NK-92 (cell line): ENCODE results near the gene ADSS2.

Experiments used
- DNase-seq: peaks from one replicate; lab custom pipeline; 2025; ENCODE audit not compliant: unreplicated experiment; lab: John Stamatoyannopoulos, UW

ADSS2 gene

GRCh38 chr1:244445320-244446181 is 6.2 kb downstream of the ADSS2 start:
- DNase-seq = no peak

DNA sequence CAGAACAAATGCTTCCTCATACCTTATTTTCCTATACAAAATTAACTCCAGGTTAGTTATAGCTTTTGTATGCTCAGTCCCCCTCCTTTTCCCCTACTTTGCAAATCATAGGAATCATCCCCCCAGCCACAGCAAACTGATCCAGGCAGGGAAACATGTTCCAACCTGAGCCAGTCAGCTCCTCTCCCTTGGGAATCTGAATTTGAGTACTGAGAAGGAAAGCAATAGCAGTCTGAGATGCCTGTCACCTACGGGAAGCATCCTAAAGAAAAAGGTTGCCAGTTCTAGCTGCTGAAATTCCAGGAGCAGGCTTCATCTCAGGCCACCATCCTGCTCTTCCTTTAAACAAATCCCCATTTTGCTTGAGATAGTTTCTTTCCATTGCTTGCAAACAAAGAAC is 6.9 kb downstream of the ADSS2 start:
- DNase-seq = no peak

DNA sequence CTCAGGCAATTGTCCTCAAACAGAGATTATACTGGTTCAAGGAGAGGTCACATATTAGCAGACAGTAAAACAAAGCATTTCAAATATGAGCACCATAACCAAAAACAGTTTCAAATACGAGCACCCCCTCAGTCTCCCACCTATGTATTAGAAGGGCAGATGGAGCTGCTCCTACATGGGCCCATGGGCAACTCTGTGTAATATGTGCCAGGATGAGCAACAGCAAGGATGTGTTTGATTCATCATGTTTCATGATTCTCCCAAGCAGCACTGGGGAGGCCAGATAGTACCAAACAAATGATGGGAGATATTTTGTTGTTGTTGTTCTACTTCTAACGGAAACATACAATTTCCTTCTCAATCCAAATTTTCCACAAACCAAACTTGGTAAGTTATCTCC is 8.9 kb downstream of the ADSS2 start:
- no peak for DNase-seq

DNA sequence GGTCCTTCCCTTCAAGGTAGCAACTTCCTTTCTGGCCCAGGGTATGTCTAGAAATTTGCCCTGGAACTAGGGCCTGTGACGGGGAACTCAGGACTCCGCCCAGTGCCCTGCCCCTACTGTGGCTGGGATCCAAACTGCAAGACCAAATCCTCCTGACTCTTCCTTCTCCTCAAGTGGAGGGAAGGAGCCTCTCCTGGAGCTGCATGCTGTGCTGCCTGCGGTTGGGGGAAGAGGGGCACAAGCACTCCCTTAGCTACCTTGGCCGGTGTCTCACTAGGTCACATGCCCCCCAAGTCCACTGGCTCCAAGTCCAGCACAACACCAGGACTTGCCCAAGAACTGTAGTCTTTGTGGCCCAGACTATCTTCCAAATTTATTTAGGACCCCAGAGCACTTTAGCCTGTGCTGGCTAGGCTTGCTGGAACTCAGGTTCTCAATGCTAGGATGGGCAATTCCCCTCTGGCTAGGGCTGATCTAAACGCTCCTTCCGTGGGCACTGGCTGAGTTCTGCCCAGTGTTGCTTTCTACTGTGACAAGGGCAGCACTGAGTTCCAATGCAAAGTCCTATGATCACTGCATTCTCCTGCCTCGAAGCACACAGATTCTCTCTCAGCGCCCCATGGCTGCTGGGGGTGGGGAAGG is 12.2 kb downstream of the ADSS2 start:
- DNase-seq = no peak

- DNase-seq = no peak
Measured at GRCh38 chr1:244437086-244437468, 14.6 kb downstream of the ADSS2 start.

DNA sequence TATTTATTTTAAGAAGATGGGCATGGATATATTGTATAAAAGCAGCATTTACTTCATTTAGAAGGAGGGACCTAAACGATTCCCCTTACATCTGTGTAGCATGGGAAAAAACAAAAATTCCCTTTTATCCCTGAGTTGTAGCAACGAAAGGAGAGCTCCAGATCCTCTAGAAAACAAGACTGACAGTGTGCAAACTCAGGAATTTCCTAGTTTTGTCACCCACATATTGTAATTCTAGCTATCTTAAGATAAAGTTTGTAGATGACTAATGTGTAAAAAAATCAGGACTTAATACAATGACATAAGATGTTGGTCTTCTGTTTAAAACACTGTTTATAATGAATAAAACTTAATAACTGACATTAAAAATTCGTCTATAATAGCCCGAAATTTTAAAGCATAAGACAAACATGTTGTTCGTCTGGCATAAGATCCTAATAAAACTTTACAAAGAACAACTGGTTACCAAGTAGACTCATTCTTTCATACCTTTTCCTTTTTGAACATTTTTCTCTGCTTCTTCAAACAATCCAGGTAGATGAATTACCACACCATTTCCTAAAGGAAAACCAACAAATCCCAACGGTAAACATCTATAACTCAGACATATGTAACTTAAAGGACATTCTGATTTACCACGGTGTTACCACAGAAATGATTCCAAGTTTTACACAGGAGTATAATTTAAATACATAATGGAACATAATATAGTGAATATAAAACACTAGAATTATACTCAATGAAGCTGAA is 15.2 kb downstream of the ADSS2 start:
- no peak for DNase-seq

DNA sequence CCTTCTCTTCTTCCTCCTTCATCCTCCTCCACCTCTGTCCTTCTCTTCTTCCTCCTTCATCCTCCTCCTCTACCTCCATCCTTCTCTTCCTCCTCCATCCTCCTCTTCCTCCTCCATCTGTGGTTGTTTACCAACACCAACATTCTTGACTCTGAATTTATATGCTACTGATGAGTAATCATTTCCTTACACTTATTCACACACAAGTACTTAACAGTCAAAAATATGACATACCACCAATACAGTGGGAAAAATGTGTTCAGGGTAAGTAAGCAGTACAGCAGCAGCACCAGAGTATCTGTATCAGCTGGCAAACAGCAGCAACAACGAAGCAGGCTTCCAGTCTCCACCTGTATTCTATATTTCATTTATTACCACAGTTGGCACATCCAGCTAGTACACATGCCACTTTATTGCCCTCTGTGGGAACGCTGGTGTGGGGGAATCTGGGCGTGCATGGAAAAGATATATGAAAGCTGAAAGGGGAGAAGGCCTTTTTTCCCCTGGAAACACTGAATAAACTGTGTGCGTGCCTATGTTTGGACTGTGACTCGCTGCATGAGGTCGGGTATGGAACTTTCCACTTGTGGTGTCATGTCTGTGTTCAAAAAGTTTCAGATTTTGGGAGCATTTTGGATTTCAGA is 16.0 kb downstream of the ADSS2 start:
- DNase-seq = no peak

- DNase-seq = no peak
Measured at GRCh38 chr1:244431166-244431565, 20.5 kb downstream of the ADSS2 start.

DNA sequence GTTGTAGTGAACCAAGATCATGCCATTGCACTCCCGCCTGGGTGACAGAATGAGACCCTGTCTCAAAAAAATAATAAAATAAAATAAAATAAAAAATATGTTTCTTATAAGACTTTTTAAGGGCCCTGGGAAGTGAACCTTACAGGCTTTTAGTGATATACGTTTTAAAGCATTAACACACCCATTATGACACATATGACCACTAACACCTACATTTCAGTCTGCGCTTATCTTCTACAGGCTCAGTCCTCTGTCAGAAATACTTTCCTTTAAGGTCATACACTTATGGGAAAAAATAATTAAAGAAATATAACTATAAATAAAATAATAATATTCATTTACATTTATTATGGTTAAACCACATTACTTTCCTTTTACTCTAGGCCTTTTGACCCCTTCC is 21.9 kb downstream of the ADSS2 start:
- no peak for DNase-seq

- no peak for DNase-seq
Measured at GRCh38 chr1:244427647-244428046, 24.1 kb downstream of the ADSS2 start.

DNA sequence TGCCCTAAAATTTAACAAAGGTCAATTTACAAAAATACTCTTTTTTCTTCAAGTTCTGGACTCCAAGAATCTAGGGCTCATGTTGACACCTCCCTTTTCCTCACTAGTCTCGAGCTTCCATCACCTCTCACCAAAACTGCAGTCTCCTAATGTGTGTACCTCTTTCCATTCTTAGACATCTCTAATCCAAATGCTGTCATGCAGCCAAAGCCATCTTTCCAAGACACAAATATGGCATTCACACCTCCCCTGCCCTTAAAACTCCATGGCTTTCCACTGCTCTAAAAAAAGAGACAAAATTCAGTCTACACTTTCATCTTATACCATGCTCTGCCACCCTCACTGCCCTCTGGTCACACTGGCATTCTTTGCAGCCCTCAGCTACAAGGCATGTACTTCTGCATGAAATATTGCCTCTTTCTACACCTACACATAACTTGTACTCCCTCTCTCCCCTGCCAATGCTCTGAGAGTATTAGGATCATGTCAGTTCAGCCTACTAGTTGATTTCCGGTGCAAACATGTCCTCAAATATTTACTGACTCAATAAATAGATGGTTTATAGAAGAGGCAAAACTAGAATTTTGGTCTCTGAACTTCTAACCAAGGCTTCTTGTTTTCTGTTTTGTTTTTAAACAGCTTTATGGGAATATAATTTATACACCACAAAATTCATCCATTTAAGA is 26.9 kb downstream of the ADSS2 start:
- DNase-seq = no peak

GRCh38 chr1:244422174-244422573 is 29.5 kb downstream of the ADSS2 start:
- no peak for DNase-seq

DNA sequence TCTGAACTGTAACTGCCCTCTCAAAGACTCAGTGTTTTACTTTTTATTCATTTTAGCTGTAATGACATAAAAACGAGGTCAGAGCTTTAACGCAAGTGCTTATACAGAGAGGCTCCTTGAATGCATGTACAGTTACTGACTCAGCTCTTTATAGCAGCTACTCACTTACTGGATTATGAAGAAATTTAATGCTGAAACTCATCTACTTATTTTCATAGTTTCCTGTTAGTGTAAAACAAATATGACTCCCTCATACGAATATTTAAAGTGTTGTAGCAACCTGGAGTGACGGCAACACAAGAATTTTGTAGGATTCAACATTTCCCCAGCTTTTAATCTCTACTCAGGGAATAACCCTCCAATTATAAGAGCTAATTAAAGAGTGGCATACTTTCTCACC is 32.7 kb downstream of the ADSS2 start:
- DNase-seq = no peak

GRCh38 chr1:244414543-244414942 is 37.2 kb downstream of the ADSS2 start:
- DNase-seq = no peak

DNA sequence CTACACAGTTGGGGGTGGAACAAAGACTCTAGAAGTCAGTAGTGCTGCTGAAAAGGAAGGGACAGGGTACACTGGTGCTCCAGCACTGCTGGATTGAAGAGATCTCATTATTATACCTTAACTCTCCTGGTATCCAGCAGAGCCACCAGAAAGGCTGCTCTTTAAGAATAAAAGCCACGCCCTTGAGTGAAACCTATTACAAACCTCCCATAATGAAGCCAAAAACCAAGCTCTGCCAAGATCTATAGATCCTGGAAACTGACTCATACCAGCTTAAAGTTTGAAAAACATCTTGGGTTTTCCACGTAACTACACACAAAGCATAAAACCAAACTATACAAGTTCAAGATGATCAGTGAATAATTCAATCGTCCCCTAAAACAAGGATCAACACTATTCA is 38.0 kb downstream of the ADSS2 start:
- DNase-seq = no peak

DNA sequence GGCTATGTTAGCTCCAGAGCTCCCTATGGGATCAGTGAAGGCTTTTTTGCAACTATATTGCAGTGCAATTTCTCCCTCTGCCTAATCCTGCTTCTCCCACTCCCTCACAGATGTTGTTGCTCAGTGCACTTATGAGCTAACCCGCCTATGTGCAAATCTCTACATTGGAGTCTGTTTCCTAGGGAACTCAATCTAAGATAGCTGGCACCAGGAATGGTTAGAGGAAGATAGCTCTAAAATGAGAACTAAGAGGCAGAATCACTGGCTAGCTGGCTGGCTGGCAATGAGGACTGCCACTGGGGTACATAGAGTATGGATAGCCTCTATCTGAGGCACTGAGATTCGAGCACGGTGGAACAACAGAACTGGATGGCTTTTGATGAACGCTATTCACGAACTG is 39.5 kb downstream of the ADSS2 start:
- no peak for DNase-seq

GRCh38 chr1:244409701-244410100 is 42.0 kb downstream of the ADSS2 start:
- DNase-seq = no peak

GRCh38 chr1:244406337-244406736 is 45.4 kb downstream of the ADSS2 start:
- DNase-seq = no peak

GRCh38 chr1:244405856-244406255 is 45.9 kb downstream of the ADSS2 start:
- no peak for DNase-seq

DNA sequence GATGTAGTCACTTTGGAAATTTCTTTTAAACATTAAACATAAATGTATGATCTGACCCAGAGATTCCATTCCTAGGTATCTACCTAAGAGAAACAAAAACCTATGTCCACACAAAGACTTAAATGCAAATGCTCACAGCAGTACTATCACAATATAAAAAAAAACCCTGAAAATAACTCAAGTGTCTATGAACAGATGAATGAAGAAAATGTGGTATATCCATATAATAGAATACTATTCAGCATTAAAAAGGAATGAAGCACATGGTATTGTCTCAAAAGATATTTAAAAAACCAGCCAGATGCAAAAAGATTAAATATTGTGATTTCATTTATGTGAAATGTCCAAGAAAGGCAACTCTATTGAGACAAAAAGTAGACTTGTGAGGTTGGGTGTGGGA is 48.3 kb downstream of the ADSS2 start:
- DNase-seq = no peak

DNA sequence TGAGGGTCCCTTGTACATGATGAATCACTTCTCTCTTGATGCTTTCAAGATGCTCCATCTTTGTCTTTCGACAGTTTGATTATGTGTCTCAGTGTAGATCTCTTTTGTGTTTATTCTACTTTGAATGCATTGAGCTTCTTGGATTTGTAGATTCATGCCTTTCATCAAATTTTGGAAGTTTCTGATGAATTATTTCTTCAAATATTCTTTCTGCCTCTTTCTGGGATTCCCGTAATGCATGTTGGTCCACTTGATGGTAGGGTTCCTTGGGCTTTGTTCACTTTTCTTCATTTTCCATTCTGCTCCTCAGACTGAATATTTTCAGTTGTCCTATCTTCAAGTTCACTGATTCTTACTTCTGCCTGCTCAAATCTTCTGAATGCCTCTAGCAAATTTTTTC is 50.7 kb downstream of the ADSS2 start:
- DNase-seq = no peak
